ENCODE data around the gene HSF5. TPM values are rescaled to one million over a fixed set of nuclear protein-coding genes. Genes with fewer than 3 reads are reported as not detected.

The HSF5 gene
- total and polyA plus RNA-seq, 2 of the 13 experiments (the other 11 are each of a cell fraction or from before 2014, with no cell fraction given), result not detected

GRCh38 chr17:58516644-58517377 lies 28.6 kb upstream of the HSF5 start (continued):
- TF ChIP-seq ARID3A (IDR thresholded peaks at IDR 0.05; ENCODE audit: low read depth, low read length) (0 out of 2 replicates have a peak, but pooled peaks have one; percentile 19), MNT (IDR thresholded peaks at IDR 0.05) (0 out of 2 replicates have a peak, but pooled peaks have one; percentile 23), PITX1 (CRISPR knock-in tag; IDR thresholded peaks at IDR 0.05) (no peak; the same call in 1 of the 2 replicates), ZFY (CRISPR knock-in tag; IDR thresholded peaks at IDR 0.05) (peak; percentile 63; the same call in 1 of the 2 replicates), CERS6 (CRISPR knock-in tag; IDR thresholded peaks at IDR 0.05) (no peak), ZNF484 (CRISPR knock-in tag; IDR thresholded peaks at IDR 0.05; ENCODE audit: borderline replicate concordance, low read depth) (no peak), JUNB (CRISPR knock-in tag; IDR thresholded peaks at IDR 0.05; ENCODE audit: borderline replicate concordance) (no peak), HBP1 (CRISPR knock-in tag; IDR thresholded peaks at IDR 0.05; ENCODE audit: low read depth) (peak; percentile 62), GTF3A (CRISPR knock-in tag; conservative IDR thresholded peaks at IDR 0.05) (no peak), TERF1 (CRISPR knock-in tag; IDR thresholded peaks at IDR 0.05) (no peak), HMGXB4 (CRISPR knock-in tag; IDR thresholded peaks at IDR 0.05; ENCODE audit: borderline replicate concordance in 1 of 2, low read depth in 1 of 2) (0 out of 4 replicates have a peak, but pooled peaks of 1 of the 2 experiments have one; percentile 7), HNRNPL (IDR thresholded peaks at IDR 0.05; ENCODE audit: low read depth, low read length) (no peak), DZIP1 (CRISPR knock-in tag; IDR thresholded peaks at IDR 0.05) (peak; percentile 50; the same call in 1 of the 2 replicates), ARNTL (CRISPR knock-in tag; IDR thresholded peaks at IDR 0.05) (0 out of 2 replicates have a peak, but pooled peaks have one; percentile 26), ZNF792 (CRISPR knock-in tag; IDR thresholded peaks at IDR 0.05) (no peak), ZNF816 (CRISPR knock-in tag; IDR thresholded peaks at IDR 0.05; ENCODE audit: borderline replicate concordance) (no peak; the same call in 1 of the 2 replicates)

Data from HepG2 (cell line).